GM18505 (cell line): ENCODE data around the gene HOXA6.

Experiments
- ATAC-seq: cut with Tn5 transposase; IDR thresholded peaks from one replicate; pipeline ENCODE4 v1.9.1; 2021; ENCODE audit not compliant: unreplicated experiment
- POLR2A ChIP-seq: IDR thresholded peaks from 4 replicates; pipeline ENCODE4 v1.6.1; 2011; ENCODE audit warnings: borderline replicate concordance; ENCODE audit not compliant: insufficient read depth, insufficient read length; ENCODE audit errors: extremely low read depth

HOXA6 gene

DNA sequence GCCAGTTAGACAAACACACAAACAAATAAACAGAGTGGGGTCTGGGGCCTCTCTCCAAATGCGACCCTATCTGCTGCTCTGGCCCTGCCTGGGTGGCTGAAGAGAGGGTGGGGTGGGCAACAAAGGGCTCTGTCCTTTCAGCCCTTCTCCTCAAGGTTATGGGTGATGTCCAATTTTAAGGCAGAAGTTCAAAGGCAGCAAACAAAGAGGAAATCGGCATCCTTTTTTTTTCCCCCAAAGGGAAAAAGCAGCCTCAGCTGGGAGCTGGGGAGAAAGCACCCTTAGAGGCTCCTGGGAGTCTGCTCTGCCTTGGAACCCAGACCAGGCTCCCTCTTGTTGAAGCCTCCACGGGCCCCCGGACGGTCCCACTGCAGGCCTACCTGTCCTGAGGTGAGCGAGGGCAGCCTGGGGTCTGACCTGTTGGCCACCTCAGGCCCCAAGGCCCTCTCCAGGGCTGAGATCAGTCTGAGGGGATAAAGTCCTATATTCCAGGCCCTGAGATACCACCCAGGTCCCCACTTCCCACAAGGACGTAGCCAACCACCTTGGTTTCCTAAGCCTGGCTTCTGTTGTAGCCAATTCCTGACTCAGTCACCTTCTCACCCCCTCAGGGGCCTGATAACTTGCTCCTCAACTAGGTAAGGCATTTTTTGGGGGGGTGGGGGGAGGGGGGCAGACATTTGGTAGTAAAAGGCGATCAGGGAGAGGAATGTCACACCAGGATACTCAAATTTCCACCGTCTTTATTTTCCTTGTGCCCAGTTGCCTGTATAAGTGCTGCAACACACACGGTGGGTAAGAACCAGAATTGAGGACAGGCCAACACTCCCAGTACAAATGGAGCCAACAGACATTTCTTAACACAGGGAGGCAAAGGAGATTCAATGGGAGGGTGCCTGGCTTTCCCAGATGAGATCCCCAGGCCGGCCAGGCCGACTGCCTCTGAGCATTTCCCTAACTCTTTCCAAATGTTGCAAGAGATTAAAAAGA lies 33.2 kb upstream of the HOXA6 start:
- no peak for ATAC-seq
- TF ChIP-seq POLR2A, result no peak

DNA sequence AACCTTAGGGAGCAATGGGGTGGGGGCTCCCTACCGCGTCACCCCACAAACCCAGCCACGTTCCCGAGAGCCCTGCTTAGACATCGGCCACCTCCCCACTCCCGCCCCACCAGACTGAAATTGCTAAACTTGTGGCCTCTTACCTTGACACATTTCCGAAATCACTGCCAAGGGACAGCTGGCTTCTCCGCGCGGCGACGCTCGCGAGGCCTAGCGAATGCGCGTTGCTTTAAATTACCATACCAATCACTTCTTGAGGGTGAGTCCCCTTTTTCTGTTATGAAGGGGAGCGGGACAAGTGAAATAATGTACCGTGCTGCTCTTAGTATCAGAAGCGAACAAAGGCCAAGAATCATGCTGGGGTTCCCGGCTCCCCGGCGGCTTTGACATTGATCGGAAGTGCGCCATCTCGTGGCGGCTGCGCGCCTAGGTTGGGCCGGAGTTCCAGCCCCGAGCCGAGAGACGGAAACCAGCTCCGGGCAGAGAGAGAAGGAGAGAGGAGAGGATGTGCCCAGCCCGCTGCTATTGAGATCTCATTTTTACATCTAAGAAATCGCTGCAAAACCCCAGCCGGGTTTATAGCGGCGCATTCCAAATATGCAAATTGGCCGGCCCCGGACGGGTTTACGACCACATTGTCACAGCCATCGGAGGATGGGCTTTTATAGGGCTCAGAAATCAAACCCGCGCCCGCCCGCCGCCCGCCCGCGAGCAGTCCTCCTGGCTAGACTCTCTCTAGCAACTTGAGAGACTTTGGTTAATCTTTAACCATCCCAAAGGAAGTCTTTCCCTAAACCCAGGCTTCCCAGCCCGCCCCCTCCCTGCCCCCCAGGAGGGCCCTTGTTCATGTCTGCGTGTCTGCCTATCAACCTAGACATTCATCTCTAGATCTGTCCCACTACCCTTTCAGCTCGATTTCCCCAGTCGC lies 32.2 kb upstream of the HOXA6 start:
- ATAC-seq, result no peak
- TF ChIP-seq POLR2A, result no peak

DNA sequence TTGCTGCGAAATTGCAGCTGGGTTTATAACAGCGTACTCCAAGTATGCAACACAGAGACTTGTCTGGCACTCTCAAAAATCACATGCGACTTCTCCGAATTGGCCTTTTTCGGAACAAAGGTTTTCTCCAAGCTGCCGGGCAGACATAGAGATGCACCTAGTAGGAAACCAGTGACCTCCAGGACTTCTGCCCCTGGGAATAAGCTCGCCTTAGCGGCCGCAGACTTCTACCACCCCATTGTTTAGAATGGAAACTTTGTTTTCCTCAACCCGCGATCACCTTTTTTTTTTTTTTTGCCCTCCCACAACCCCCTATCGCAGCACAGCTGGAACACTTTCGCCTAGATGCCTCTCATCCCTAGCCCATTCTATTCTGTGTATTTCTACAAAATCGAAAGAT lies 31.5 kb upstream of the HOXA6 start:
- no peak for TF ChIP-seq POLR2A
- no peak for ATAC-seq

DNA sequence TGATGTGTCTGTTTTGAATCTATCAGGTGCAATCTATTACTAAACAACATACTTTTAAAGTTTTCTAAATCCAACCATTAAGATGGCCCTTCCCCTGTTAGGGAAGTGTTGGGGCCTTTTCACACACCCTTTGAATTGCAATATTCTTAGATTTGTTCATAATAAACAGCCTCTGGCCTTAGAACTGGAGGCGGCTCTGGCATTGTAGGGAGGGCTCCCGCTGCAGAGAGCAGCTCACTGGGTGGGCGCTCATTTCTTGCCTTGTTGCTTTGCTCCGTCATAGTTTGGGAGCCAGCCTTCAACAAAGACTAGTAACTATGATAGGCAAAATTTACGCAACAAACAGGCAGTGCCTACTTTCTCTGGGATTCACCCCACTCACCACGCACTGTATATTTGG lies 30.8 kb upstream of the HOXA6 start:
- ATAC-seq, result no peak
- TF ChIP-seq POLR2A, result no peak

DNA sequence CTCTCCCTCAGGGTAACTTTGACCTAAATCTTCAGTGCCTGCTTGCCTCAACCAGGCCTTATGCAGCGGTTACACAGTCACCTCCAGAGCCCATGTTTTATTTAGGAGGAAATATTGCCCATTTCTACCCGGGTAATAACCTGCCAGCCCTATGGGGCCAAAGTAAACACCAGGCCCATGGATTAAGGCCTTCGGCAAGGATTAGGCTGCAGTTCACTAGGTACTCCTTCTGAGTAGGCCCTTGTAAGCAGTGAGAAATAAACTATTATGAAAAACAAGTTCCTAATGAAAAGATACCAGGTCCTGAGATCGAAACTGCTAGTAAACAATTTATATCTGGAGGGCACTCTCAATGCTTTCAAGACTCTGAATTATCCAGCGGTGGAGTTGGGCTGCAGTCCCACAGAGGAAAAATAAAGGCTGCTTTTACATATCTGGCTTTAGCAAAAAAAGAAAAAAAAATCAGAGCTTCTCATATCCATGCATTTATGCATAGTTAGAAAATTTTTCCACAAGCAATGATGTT lies 30.3 kb upstream of the HOXA6 start:
- TF ChIP-seq POLR2A, result no peak
- no peak for ATAC-seq

GRCh38 chr7:27176962-27177794 lies 29.6 kb upstream of the HOXA6 start:
- TF ChIP-seq POLR2A, result no peak

DNA sequence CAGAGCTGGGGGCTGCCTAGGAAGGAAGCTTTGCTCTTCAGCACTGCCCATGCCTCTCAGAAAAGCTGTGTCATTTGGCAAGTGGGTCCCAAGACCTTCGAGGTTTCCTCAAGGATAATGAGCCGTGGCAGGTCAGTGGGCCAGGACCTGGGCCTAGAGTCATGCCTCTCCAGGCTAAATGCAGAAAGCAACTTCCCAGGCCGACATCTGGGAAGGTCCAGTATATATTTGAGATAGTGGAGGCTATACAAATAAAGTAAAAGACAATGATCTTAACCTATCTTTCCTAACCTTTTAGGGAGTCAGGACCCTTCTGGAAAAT lies 28.9 kb upstream of the HOXA6 start:
- ATAC-seq, result no peak
- TF ChIP-seq POLR2A, result no peak

More at GRCh38 chr7:27176962-27177794, 29.6 kb upstream of the HOXA6 start:
- ATAC-seq, result no peak

DNA sequence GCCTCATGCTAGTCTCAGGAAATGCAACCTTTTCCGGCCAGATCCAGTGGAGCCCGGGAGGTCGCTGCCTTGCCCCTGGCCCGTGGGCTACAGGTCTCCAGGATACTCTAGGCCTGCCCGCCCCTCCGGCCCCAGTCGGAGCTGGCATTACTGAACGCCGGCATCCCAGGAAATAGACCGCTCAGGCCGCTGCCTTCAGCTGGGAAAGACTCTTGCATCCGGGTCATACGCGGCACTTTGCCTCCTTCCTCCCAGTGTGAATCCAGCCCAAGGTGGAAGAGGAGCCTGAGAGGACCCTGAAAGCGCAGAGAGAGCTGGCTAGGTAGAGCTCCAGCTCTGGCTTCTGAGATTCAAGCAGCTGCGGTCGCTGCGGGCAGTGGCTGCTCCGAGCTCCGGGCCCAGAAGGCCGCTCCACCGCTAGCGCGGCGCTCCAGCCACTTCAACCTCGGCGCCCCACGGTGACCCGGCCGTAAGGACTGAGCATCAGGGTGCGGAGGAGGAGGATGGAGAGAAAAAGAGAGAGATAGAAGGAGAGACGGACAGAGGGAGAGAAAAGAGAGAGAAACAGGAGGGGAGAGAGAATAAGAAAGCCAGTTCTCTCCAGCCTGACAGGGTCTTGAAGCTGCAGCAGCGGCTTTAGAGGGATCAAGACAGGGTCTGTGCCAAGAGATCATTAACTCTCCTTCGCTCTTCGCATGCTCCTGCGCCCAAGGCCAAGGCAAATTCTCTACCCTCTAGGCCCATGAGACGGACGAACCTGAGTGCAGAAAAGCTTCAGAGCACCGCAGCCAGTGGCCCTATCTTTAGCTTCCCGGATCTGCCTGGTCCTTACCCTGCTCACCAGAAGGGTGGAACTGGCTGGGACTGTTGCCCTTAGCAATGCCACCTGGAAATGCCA lies 28.3 kb upstream of the HOXA6 start:
- ATAC-seq, result no peak

GRCh38 chr7:27174874-27175625 lies 27.5 kb upstream of the HOXA6 start:
- no peak for TF ChIP-seq POLR2A

More for the DNA sequence above, 28.3 kb upstream of the HOXA6 start:
- TF ChIP-seq POLR2A, result no peak

DNA sequence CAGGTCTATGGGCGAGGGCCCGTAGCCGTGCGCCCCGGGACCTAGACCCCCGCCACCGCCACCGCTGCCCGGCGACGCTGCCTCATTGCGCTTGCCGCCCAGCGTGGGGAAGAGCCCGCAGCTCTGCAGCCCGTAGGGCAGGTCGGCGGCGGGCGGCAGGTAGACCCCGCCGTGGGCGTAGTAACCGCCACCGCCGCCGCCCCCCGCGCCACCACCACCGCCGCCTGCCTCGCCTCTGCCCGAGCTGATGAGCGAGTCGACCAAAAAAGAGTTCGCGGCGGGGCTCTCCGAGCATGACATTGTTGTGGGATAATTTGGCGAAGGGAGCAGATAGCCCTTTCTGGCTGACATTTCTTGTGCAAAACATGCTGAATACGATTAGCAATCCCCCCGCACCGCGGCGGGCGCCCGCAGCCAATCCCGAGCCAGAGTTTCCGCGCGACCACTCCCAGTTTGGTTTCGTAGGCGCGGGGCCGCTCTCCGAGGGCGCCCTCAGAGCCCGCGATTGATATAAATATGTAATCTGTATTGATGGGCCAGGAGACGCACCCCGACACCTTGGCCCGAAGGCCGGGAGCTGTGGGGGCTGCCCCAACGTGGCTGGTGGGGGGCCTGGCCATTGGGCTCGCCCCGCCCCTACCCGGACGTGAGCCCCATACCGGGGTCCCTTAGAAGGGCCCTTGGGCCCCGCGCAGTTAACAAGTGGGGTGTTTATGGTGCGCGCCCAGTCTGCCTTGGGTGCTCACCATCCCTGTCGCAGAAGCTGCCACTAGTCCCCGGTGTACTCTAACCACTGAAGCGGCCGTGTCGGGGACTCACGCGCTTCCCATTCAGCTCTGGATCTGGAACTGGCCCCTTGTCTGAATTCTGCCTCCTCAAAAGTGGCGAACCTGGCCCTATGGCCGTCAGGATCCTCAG lies 26.6 kb upstream of the HOXA6 start, which contains the start of gene HOXA10:
HOXA10 (minus strand) TSS at position 365 of the 918 bp plus-strand sequence; CDS start at position 351, 14 bp downstream.
- no peak for TF ChIP-seq POLR2A

More at GRCh38 chr7:27174874-27175625, 27.5 kb upstream of the HOXA6 start:
- ATAC-seq, result no peak

DNA sequence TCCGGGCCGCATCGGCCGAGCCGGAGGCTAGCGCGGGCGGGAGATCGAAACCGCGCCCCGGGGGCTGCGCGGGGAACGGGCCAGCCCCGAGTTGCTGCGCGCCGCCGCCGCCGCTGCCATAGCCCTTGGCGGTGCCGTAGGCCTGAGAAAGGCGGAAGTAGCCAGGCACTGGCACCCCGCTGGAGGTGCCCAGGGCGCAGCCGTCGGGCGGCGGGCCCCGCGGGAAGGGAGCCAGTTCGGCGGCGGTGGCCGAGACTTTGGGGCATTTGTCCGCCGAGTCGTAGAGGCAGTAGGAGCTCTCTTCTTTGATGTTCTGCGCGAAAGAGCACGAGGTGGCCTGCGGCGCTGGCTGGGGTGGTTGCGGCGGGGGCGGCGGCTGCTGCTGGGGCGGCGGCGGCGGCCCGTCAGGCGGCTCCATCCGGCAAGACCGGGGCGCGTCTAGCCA lies 26.0 kb upstream of the HOXA6 start:
- ATAC-seq, result no peak
- no peak for TF ChIP-seq POLR2A

More for the DNA sequence above, 26.6 kb upstream of the HOXA6 start, which contains the start of gene HOXA10:
- no peak for ATAC-seq
